Endothelial cell of umbilical vein (primary cell): Measurements from ENCODE around the gene DUSP14. TPM values are rescaled to one million over a fixed set of nuclear protein-coding genes. Genes with fewer than 3 reads are reported as not detected.

Experiments
- BruUV-seq: library from RNA; stranded (reverse); fragments of 400-500 nt; replicated peaks from 2 replicates; lab custom pipeline; 2021; lab: Mats Ljungman, UMichigan
- CTCF ChIA-PET: fragments of 300-600, 350-600 bp; sonication (Branson Sonifier 250); formaldehyde crosslinking; loops from one replicate; lab custom pipeline; 2021; ENCODE audit warnings: antibody characterized with exemption, inconsistent platforms; lab: Charles Lee
- POLR2A ChIA-PET: fragments of 300-600, 350-600 bp; sonication (Branson Sonifier 250); formaldehyde crosslinking; loops from one replicate; lab custom pipeline; 2021; ENCODE audit warnings: antibody characterized with exemption, inconsistent platforms; lab: Charles Lee
- DNase-seq: peaks from one replicate; pipeline ENCODE4 v3.0.0-alpha.2; 2011; ENCODE audit warnings: low read depth, low spot score
- FAIRE-seq: peaks from 2 replicates; lab custom pipeline; 2011; peaks lifted over from hg19 to GRCh38; lab: Jason Lieb, UNC
- H2AFZ ChIP-seq: 2 replicates; pipeline ENCODE4 v1.6.0; 2012; ENCODE audit warnings: low read depth, low read length, control low read depth, inconsistent platforms
- H3K27ac ChIP-seq: 2 replicates; pipeline ENCODE4 v1.5.1; 2011; ENCODE audit warnings: low read depth, mild to moderate bottlenecking, control low read depth, low read length, moderate library complexity; ENCODE audit not compliant: insufficient read depth
- H3K27me3 ChIP-seq, 2 experiments: 2 replicates each; pipeline versions ENCODE4 v1.6.0 to v1.6.1; 2011; ENCODE audit warnings: low read length in 2 of 2, mixed read lengths in 1 of 2; ENCODE audit not compliant: control insufficient read depth in 2 of 2, insufficient read depth in 2 of 2
- H3K36me3 ChIP-seq, 2 experiments: 2 replicates in 1 of 2; 3 replicates in 1 of 2; pipeline ENCODE4 v1.5.1; 2011; ENCODE audit warnings: low read length in 2 of 2, mild to moderate bottlenecking in 1 of 2, moderate library complexity in 1 of 2; ENCODE audit not compliant: control insufficient read depth in 2 of 2, insufficient read depth in 2 of 2; ENCODE audit errors: extremely low read depth in 1 of 2
- H3K4me1 ChIP-seq: 3 replicates; pipeline ENCODE4 v1.5.1; 2011; ENCODE audit warnings: mild to moderate bottlenecking, low read length; ENCODE audit not compliant: control insufficient read depth, insufficient read depth; ENCODE audit errors: extremely low read depth
- H3K4me2 ChIP-seq: 2 replicates; pipeline ENCODE4 v1.6.1; 2011; ENCODE audit warnings: low read length, control low read depth, mixed read lengths; ENCODE audit not compliant: insufficient read depth
- H3K4me3 ChIP-seq, 3 experiments: fragments of 200-600 bp in 1 of 3; sonication (generic), shearing (Covaris generic) in 1 of 3; replicated peaks in 1 of 3; 2 replicates each; pipeline ENCODE4 v1.5.1; 2011 to 2016; ENCODE audit warnings: control low read depth in 3 of 3, low read length in 3 of 3, mild to moderate bottlenecking in 2 of 3, inconsistent platforms in 1 of 3, low read depth in 1 of 3, moderate library complexity in 1 of 3; ENCODE audit not compliant: insufficient read depth in 1 of 3
- H3K79me2 ChIP-seq: 2 replicates; pipeline ENCODE4 v1.6.0; 2012; ENCODE audit warnings: low read length, inconsistent platforms; ENCODE audit not compliant: control insufficient read depth, insufficient read depth
- H3K9ac ChIP-seq: replicated peaks from 2 replicates; pipeline ENCODE3; 2011; ENCODE audit warnings: low read length, control low read depth; ENCODE audit not compliant: insufficient read depth; ENCODE audit errors: extremely low read depth
- H3K9me1 ChIP-seq: replicated peaks from 3 replicates; pipeline ENCODE4 v1.6.0; 2011; ENCODE audit warnings: mild to moderate bottlenecking, low read length; ENCODE audit not compliant: control insufficient read depth, insufficient read depth; ENCODE audit errors: extremely low read depth
- H3K9me3 ChIP-seq: replicated peaks from 2 replicates; pipeline ENCODE4 v1.5.1; 2012; ENCODE audit warnings: low read length, inconsistent platforms; ENCODE audit not compliant: control insufficient read depth, insufficient read depth
- H4K20me1 ChIP-seq: replicated peaks from 2 replicates; pipeline ENCODE3; 2011; ENCODE audit warnings: mild to moderate bottlenecking, low read length; ENCODE audit not compliant: control insufficient read depth, insufficient read depth; ENCODE audit errors: extremely low read depth
- EZH2 ChIP-seq: IDR thresholded peaks from 2 replicates; pipeline ENCODE4 v1.6.1; 2012; ENCODE audit warnings: borderline replicate concordance, low read depth, mild to moderate bottlenecking, moderate library complexity, low read length, inconsistent platforms; ENCODE audit not compliant: severe bottlenecking
- FOS ChIP-seq: IDR thresholded peaks from 2 replicates; pipeline ENCODE4 v1.6.1; 2011; ENCODE audit warnings: mild to moderate bottlenecking, low read length, moderate library complexity, borderline replicate concordance; ENCODE audit not compliant: insufficient read depth
- GATA2 ChIP-seq: IDR thresholded peaks from 2 replicates; pipeline ENCODE4 v1.7.0; 2011; ENCODE audit warnings: low read depth, mild to moderate bottlenecking, moderate library complexity, mixed read lengths, low read length; ENCODE audit not compliant: insufficient read length, insufficient read depth
- MYC ChIP-seq: IDR thresholded peaks from one replicate; pipeline ENCODE4 v1.6.1; 2011; ENCODE audit warnings: mild to moderate bottlenecking, low read depth, low read length
- POLR2AphosphoS5 ChIP-seq: IDR thresholded peaks from 2 replicates; pipeline ENCODE4 v1.6.1; 2012; ENCODE audit warnings: low read depth, mild to moderate bottlenecking, control low read depth, low read length, moderate library complexity; ENCODE audit not compliant: insufficient read depth
- dilution Hi-C: fragments of 300-500 bp; cut with MboI; formaldehyde crosslinking; loops from one replicate; pipeline ENCODE4 v1.15.0; 2019; ENCODE audit warnings: low sequenced_read_pairs; ENCODE audit not compliant: extremely low pct_ligation_motif_present
- intact Hi-C: fragments of 100-400 bp; cut with micrococcal nuclease; formaldehyde crosslinking; loops from one replicate; pipeline ENCODE4 v1.10.0; 2022
- polyA plus RNA-seq, 4 experiments: library from polyadenylated mRNA; depleted of rRNA in 3 of 4; stranded (reverse) in 3 of 4; unstranded in 1 of 4; fragments of >200 nt; gene quantifications; 2 replicates each; pipeline versions ENCODE4 v1.2.1 to v1.2.3, GENCODE V29; 2011 to 2012; ENCODE audit warnings: missing spikeins in 1 of 4
- total RNA-seq: library from RNA; stranded (reverse); gene quantifications from 2 replicates; pipeline ENCODE4 v1.2.3, GENCODE V29; 2021
- TF ChIP-seq, protein P1 (sequence below), 2 donors: IDR thresholded peaks; 1 replicate in 1 of 2; 2 replicates in 1 of 2; pipeline ENCODE4 v1.5.1; 2011; ENCODE audit warnings: low read length in 2 of 2, mild to moderate bottlenecking in 2 of 2, moderate library complexity in 2 of 2, control low read depth in 1 of 2, inconsistent platforms in 1 of 2, low read depth in 1 of 2; ENCODE audit not compliant: insufficient read depth in 1 of 2; ENCODE audit errors: extremely low read depth in 1 of 2

The DUSP14 gene
- total and polyA plus RNA-seq, 2 donors (not counting 3 experiments of a cell fraction or from before 2014, with no cell fraction given): 36.4 to 62.5 TPM

DNA sequence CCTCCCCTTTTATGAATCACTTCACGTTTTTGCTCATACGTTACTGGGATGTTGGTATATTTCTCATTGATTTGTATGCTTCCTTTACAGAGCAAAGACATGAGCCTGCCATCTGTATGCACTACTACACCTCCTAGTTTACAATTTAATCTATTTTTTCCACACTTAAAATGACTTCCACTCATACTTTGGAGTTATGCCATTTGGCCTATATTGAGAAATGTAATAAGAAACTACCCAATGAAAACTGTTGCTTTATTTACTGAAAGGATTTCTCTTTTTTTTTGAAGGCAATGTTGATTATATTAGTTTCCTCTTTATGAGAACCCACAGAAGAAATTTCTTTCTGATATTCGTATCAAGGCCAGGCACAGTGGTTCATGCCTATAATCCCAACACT is 43.1 kb downstream of the DUSP14 start:
- BruUV-seq: no TSS peak
- POLR2A ChIA-PET: no interaction called here
- Histone ChIP-seq H3K9me1 (no peaks in the 10 kb centered on the region), H3K27me3 (no peaks in the 10 kb centered on the region), H4K20me1 (peaks cover 2% of the 10 kb centered on the region), H3K4me3 (no peak overlapping the region), H3K9ac (no peak overlapping the region), H2AFZ (no peak overlapping the region), H3K79me2 (no peaks in the 10 kb centered on the region), H3K36me3 (peaks cover 25 to 36% of the 10 kb centered on the region in 2 experiments), H3K9me3 (no peaks in the 10 kb centered on the region), H3K27ac (no peak overlapping the region), H3K4me2 (no peak overlapping the region), H3K4me1 (no peaks in the 10 kb centered on the region)
- no peak for DNase-seq
- dilution Hi-C loops (no loop called here), intact Hi-C loops (loop anchor here (10.0 kb wide), 1 partner anchor 1862 kb away; no protein-coding TSS in a partner anchor)
- no peak for FAIRE-seq
- TF ChIP-seq, protein P1, sequence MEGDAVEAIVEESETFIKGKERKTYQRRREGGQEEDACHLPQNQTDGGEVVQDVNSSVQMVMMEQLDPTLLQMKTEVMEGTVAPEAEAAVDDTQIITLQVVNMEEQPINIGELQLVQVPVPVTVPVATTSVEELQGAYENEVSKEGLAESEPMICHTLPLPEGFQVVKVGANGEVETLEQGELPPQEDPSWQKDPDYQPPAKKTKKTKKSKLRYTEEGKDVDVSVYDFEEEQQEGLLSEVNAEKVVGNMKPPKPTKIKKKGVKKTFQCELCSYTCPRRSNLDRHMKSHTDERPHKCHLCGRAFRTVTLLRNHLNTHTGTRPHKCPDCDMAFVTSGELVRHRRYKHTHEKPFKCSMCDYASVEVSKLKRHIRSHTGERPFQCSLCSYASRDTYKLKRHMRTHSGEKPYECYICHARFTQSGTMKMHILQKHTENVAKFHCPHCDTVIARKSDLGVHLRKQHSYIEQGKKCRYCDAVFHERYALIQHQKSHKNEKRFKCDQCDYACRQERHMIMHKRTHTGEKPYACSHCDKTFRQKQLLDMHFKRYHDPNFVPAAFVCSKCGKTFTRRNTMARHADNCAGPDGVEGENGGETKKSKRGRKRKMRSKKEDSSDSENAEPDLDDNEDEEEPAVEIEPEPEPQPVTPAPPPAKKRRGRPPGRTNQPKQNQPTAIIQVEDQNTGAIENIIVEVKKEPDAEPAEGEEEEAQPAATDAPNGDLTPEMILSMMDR (IDR thresholded peaks at IDR 0.05; ENCODE audit: extremely low read depth in 1 of 2, insufficient read depth in 1 of 2, low read depth in 1 of 2, low read length in 2 of 2): no peak
- TF ChIP-seq MYC (no peak), FOS (no peak)
- CTCF ChIA-PET: interaction anchor here (1.2 kb wide), 1 partner anchor 159 kb away, joined by 4 read pairs; no protein-coding TSS in a partner anchor

DNA sequence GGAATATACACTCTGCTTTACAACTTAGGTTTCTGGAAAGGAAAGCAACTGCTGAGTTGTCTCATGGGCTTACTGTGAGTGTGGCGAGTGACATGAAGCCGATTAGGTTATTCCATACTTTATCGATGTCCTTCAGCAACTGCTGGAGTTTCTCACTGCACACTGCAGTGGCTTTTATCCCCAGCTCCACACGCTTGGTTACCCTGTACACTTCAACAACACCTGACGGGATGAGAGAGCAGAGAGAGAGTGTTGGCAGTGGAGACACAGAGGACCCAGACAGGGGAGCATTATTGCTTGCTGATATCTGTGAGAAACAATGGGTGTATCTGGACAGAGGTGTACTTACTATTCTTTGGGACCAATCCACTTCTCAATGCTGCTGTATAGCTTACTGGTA is 46.2 kb downstream of the DUSP14 start:
- TF ChIP-seq, protein P1 (IDR thresholded peaks at IDR 0.05; ENCODE audit: extremely low read depth in 1 of 2, insufficient read depth in 1 of 2, low read depth in 1 of 2, low read length in 2 of 2): no peak
- TF ChIP-seq MYC (no peak), EZH2 (no peak), FOS (no peak), GATA2 (no peak), POLR2AphosphoS5 (no peak)
- Histone ChIP-seq H3K9ac (no peak overlapping the region), H3K4me3 (no peak overlapping the region), H3K79me2 (no peaks in the 10 kb centered on the region), H4K20me1 (no peaks in the 10 kb centered on the region), H2AFZ (no peak overlapping the region), H3K9me3 (no peaks in the 10 kb centered on the region), H3K27me3 (no peaks in the 10 kb centered on the region), H3K36me3 (peaks cover 27 to 40% of the 10 kb centered on the region in 2 experiments), H3K4me2 (no peak overlapping the region), H3K4me1 (no peaks in the 10 kb centered on the region), H3K27ac (no peak overlapping the region), H3K9me1 (no peaks in the 10 kb centered on the region)
- DNase-seq: no peak
- intact Hi-C loops (loop anchor here (10.0 kb wide), 1 partner anchor 1859 kb away; no protein-coding TSS in a partner anchor), dilution Hi-C loops (no loop called here)
- POLR2A ChIA-PET: no interaction called here
- no TSS peak for BruUV-seq
- no peak for FAIRE-seq
- CTCF ChIA-PET: interaction anchor here (3.8 kb wide), 1 partner anchor 8 kb away, joined by 16 read pairs; no protein-coding TSS in a partner anchor
